AG10803 (cell line): Measurements from ENCODE around the gene NDUFB5.

ENCODE experiments used
- DNase-seq: peaks from one replicate; pipeline ENCODE4 v3.0.0; 2010; ENCODE audit warnings: low read depth
- H3K4me3 ChIP-seq: 2 replicates; pipeline ENCODE4 v1.5.1; 2011; ENCODE audit warnings: mild to moderate bottlenecking, low read length, control low read depth
- CTCF ChIP-seq: conservative IDR thresholded peaks from 2 replicates; pipeline ENCODE4 v1.5.1; 2011; ENCODE audit warnings: mild to moderate bottlenecking, low read length, control low read depth, inconsistent platforms

The NDUFB5 gene

GRCh38 chr3:179604321-179605078, at the start of gene NDUFB5, which contains the start of gene MRPL47:
TSS of gene NDUFB5 (plus strand) at chr3:179604794. CDS start at chr3:179604816, 22 bp downstream.
TSS of gene MRPL47 (minus strand) at chr3:179604638. CDS start at chr3:179604624, 14 bp downstream.
- TF ChIP-seq CTCF: no peak
- peak; percentile 96 for DNase-seq
- H3K4me3 ChIP-seq: peak within 1 kb of the TSS; percentile 97

GRCh38 chr3:179558742-179559364, 45.7 kb upstream of the NDUFB5 start:
- TF ChIP-seq CTCF: peak; percentile 94
- H3K4me3 ChIP-seq: no peak overlapping the region
- DNase-seq: peak; percentile 77

- DNase-seq: no peak
- no peak overlapping the region for H3K4me3 ChIP-seq
- TF ChIP-seq CTCF: no peak
Measured at GRCh38 chr3:179560791-179561190, 43.8 kb upstream of the NDUFB5 start.

- DNase-seq: peak; percentile 99
- TF ChIP-seq CTCF: no peak
- peak within 1 kb of the TSS; percentile 96 for H3K4me3 ChIP-seq
Measured at GRCh38 chr3:179562591-179563270, 41.9 kb upstream of the NDUFB5 start, which contains the start of gene ACTL6A. TSS of gene ACTL6A (plus strand) at chr3:179562926. CDS start at chr3:179563093, 167 bp downstream.

GRCh38 chr3:179563271-179563783, 41.3 kb upstream of the NDUFB5 start:
- peak; percentile 61 for TF ChIP-seq CTCF
- peak; percentile 73 for DNase-seq
- peak overlapping the region; percentile 96 for H3K4me3 ChIP-seq

GRCh38 chr3:179565496-179565895, 39.1 kb upstream of the NDUFB5 start:
- no peak overlapping the region for H3K4me3 ChIP-seq
- DNase-seq: no peak
- TF ChIP-seq CTCF: no peak
